Measurements from ENCODE around the gene CRISPLD2.

Gene CRISPLD2

GRCh38 chr16:84957192-84957591, 137.4 kb downstream of the CRISPLD2 start:
- DNase-seq: no peak
- no peak for ATAC-seq (replicated peaks)
- Mint-ChIP-seq H3K9me3 (no peaks in the 10 kb centered on the region), H3K4me1 (peaks cover 0 to 5% of the 10 kb centered on the region in 2 donors), H3K36me3 (no peaks in the 10 kb centered on the region), H3K4me3 (no peak overlapping the region), H3K27me3 (peaks cover 7 to 16% of the 10 kb centered on the region in 2 donors), H3K27ac (no peak overlapping the region)

- Mint-ChIP-seq H3K4me3 (no peak overlapping the region), H3K27ac (no peak overlapping the region), H3K4me1 (peaks cover 0 to 5% of the 10 kb centered on the region in 2 donors), H3K27me3 (peaks cover 7 to 17% of the 10 kb centered on the region in 2 donors), H3K9me3 (no peaks in the 10 kb centered on the region), H3K36me3 (no peaks in the 10 kb centered on the region)
- no peak for ATAC-seq (replicated peaks)
- DNase-seq: no peak
Observed at GRCh38 chr16:84957792-84958191, 138.0 kb downstream of the CRISPLD2 start.

All from stimulated activated naive B cell treated with anti-CD40 and anti-IgM and Interleukin-4, amounts not matched to agents 10 μg/mL and 1 μg/mL and 100 μg/mL, for 72 hours (primary cell).